Adrenal gland (tissue), 12 donors: ENCODE measurements around the gene GRM5. TPM values are rescaled to one million over a fixed set of nuclear protein-coding genes. Genes with fewer than 3 reads are reported as not detected.

Experiments
- DNase-seq, 7 donors: peaks; one replicate each; pipeline ENCODE4 v3.0.0-alpha.2; 2019 to 2020
- H3K27ac ChIP-seq, 5 donors: fragments of 200-600 bp; sonication (generic) in 4 of 5; 1 replicate in 3 of 5; 2 replicates in 2 of 5; pipeline versions ENCODE4 v1.5.1 to v1.8.0; 2016 to 2020; ENCODE audit warnings: mild to moderate bottlenecking in 1 of 5
- H3K27me3 ChIP-seq: fragments of 200-600 bp; 2 replicates; pipeline ENCODE4 v1.8.0; 2021
- H3K36me3 ChIP-seq, 2 donors: fragments of 200-600 bp; replicated peaks in 1 of 2; 1 replicate in 1 of 2; 2 replicates in 1 of 2; pipeline versions ENCODE4 v1.5.1 to v1.8.0; 2018 to 2022
- H3K4me1 ChIP-seq, 2 donors: fragments of 200-600 bp; replicated peaks in 1 of 2; 1 replicate in 1 of 2; 2 replicates in 1 of 2; pipeline versions ENCODE4 v1.5.1 to v1.8.0; 2018 to 2021
- H3K4me3 ChIP-seq, 4 donors: fragments of 200-600 bp; sonication (generic) in 3 of 4; one replicate each; pipeline ENCODE4 v1.5.1; 2016 to 2018
- H3K9me3 ChIP-seq, 3 donors: fragments of 200-600 bp; sonication (generic) in 1 of 3; replicated peaks in 1 of 3; 1 replicate in 2 of 3; 2 replicates in 1 of 3; pipeline versions ENCODE4 v1.5.1 to v1.8.0; 2016 to 2021
- POLR2A ChIP-seq, 2 donors: fragments of 450-650 bp; IDR thresholded peaks; one replicate each; pipeline ENCODE4 v1.6.1; 2017; ENCODE audit warnings: antibody characterized with exemption in 2 of 2, mild to moderate bottlenecking in 2 of 2, moderate library complexity in 1 of 2
- WGBS, 4 donors: extraction: QIAGEN DNeasy Blood & Tissue Kit in 2 of 4; methylation state at CpG; one replicate each; pipeline versions ENCODE4 v1.1.5 to v1.1.7; 2013 to 2017; 5-methylcytosine and 5-hydroxymethylcytosine counted together
- intact Hi-C, 2 donors: fragments of 100-400 bp; cut with DNase I; formaldehyde crosslinking; loops; one replicate each; pipeline versions ENCODE4 v1.14.1 to v1.15.0; 2022 to 2023
- polyA plus RNA-seq, 3 donors: library from polyadenylated mRNA; stranded (reverse); fragments of 200-250 nt in 2 of 3; fragments of 350-450 nt in 1 of 3; fragmentation: Illumina TruSeq in 1 of 3; extraction: RNeasy Lipid Tissue Mini Kit (QIAGEN cat#74804) in 1 of 3; gene quantifications; one replicate each; pipeline ENCODE4 v1.2.3, GENCODE V29; 2013 to 2014
- total RNA-seq, 9 donors: library from RNA; depleted of rRNA in 4 of 9; stranded (reverse); fragments of >200 nt in 4 of 9; fragments of 120-200 nt in 1 of 9; fragmentation: NEBNext Ultra II Directional in 1 of 9; extraction: Animal tissue kit (Norgen Biotek cat#: 25700) in 1 of 9; gene quantifications; one replicate each; pipeline versions ENCODE4 v1.1.0 to v1.2.4, GENCODE V29; 2013 to 2023
- TF ChIP-seq, protein P1 (sequence below), 6 experiments: fragments of 450-650 bp in 4 of 6; fragments of 200-600 bp in 2 of 6; sonication (generic) in 1 of 6; IDR thresholded peaks; 1 replicate in 5 of 6; 2 replicates in 1 of 6; pipeline versions ENCODE4 v1.5.1 to v1.8.0; 2016 to 2021; ENCODE audit warnings: antibody characterized with exemption in 6 of 6, mild to moderate bottlenecking in 2 of 6, moderate library complexity in 1 of 6
- donor health status: healthy with polysubstance abuse.
- donor health status: Bipolar disorder and iron deficiency.
- donor health status: DM: yes; HTN: yes; CAD: no.
- donor health status: DM: no; HTN: no; CAD: no.
- donor health status: DM: no; HTN: no; CAD: no.
- donor health status: DM: yes; HTN: yes; CAD: no.

The GRM5 gene
- total and polyA plus RNA-seq, 12 donors, result under 0.01 to 0.33 (median 0.17) TPM; not detected in 8

DNA sequence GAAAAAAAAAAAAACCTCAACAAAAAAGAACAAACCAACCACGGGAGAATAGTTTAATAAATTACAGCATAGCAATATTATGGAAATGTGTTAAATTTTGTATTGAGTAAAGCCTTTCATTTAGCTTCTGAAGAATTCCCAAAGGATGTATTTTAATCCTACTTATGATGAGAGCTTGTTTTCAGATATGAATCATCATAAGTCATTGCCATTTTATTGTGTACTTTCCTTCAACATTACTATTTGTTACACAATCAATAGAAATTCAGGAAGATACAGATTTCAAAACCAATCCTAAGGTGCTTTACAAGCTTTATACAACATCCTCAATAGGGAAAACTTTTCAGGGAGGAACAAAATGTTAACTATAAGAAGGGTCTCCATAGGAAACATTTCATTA lies 527.7 kb downstream of the GRM5 start:
- H3K4me3 ChIP-seq, result no peak overlapping the region
- intact Hi-C loops, result no loop called here
- no peaks in the 10 kb centered on the region for H3K36me3 ChIP-seq
- no peaks in the 10 kb centered on the region for H3K9me3 ChIP-seq
- no peaks in the 10 kb centered on the region for H3K4me1 ChIP-seq
- 63 to 88% (median 77%) methylated on average over 1 of the region's 1 CpG for WGBS, 4 donors
- peaks cover 5% of the 10 kb centered on the region for H3K27me3 ChIP-seq
- no peak for DNase-seq
- TF ChIP-seq, protein P1, sequence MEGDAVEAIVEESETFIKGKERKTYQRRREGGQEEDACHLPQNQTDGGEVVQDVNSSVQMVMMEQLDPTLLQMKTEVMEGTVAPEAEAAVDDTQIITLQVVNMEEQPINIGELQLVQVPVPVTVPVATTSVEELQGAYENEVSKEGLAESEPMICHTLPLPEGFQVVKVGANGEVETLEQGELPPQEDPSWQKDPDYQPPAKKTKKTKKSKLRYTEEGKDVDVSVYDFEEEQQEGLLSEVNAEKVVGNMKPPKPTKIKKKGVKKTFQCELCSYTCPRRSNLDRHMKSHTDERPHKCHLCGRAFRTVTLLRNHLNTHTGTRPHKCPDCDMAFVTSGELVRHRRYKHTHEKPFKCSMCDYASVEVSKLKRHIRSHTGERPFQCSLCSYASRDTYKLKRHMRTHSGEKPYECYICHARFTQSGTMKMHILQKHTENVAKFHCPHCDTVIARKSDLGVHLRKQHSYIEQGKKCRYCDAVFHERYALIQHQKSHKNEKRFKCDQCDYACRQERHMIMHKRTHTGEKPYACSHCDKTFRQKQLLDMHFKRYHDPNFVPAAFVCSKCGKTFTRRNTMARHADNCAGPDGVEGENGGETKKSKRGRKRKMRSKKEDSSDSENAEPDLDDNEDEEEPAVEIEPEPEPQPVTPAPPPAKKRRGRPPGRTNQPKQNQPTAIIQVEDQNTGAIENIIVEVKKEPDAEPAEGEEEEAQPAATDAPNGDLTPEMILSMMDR (IDR thresholded peaks at IDR 0.05), result no peak
- TF ChIP-seq POLR2A (IDR thresholded peaks at IDR 0.05), result no peak
- no peak overlapping the region for H3K27ac ChIP-seq

DNA sequence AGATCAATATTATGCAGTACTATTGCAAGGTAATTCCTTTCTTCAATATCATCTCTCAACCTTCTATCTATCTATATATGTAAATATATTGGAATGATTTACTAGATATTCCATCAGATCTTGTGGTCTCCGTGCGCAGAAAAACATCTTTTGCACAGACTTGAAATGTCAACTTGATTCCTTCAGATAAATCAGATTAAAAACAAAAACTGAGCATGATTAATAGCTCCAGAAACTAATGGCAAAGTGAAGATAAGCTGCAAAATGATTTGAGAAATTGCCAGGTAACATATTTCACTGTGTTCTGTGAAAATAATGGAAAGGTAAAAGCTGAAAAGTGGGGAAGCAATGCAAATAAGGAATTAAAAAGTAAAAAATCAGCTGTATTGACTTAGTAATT lies 528.2 kb downstream of the GRM5 start:
- 32 to 45% (median 41%) methylated on average over 2 of the region's 2 CpGs for WGBS, 4 donors
- peaks cover 5% of the 10 kb centered on the region for H3K27me3 ChIP-seq
- no peaks in the 10 kb centered on the region for H3K9me3 ChIP-seq
- no peak overlapping the region for H3K27ac ChIP-seq
- intact Hi-C loops, result no loop called here
- no peaks in the 10 kb centered on the region for H3K4me1 ChIP-seq
- no peak for DNase-seq
- no peak overlapping the region for H3K4me3 ChIP-seq
- no peak for TF ChIP-seq POLR2A (IDR thresholded peaks at IDR 0.05)
- TF ChIP-seq, protein P1 (IDR thresholded peaks at IDR 0.05), result no peak
- no peaks in the 10 kb centered on the region for H3K36me3 ChIP-seq

DNA sequence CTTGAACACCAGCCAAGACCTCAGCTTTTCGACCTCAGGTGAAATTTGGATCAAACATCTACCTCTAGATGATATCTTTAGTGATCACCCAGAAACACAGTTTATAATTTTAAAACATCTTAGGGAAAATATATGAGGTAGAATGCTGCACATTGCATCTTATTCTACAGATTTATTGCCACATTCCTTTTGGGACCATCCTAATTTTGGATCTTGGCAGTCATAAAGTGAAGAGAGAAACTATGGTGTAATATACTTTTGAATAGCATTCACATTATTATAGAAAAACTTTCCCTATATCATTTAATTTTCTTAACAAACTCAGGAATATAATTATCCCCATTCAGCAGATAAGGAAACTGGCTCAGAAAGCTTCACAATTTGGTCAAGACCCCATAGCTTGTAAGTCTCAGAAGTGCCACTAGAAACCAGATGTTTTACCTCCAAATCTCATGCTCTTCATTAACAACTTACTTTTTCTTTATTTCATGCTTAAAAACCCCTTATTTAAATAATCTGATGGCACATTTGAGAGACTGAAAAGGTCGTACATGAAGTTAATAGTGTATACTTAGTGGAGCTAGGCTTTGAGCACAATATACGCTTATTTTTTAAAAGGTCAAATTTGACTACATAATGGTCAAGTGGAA lies 529.0 kb downstream of the GRM5 start:
- H3K36me3 ChIP-seq, result no peaks in the 10 kb centered on the region
- H3K9me3 ChIP-seq, result no peaks in the 10 kb centered on the region
- no peaks in the 10 kb centered on the region for H3K4me1 ChIP-seq
- WGBS, 4 donors, result 75 to 91% (median 83%) methylated on average over 3 of the region's 3 CpGs
- H3K4me3 ChIP-seq, result no peak overlapping the region
- intact Hi-C loops, result no loop called here
- H3K27me3 ChIP-seq, result peaks cover 5% of the 10 kb centered on the region
- H3K27ac ChIP-seq, result no peak overlapping the region
- no peak for DNase-seq
- no peak for TF ChIP-seq POLR2A (IDR thresholded peaks at IDR 0.05)
- TF ChIP-seq, protein P1 (IDR thresholded peaks at IDR 0.05), result no peak

DNA sequence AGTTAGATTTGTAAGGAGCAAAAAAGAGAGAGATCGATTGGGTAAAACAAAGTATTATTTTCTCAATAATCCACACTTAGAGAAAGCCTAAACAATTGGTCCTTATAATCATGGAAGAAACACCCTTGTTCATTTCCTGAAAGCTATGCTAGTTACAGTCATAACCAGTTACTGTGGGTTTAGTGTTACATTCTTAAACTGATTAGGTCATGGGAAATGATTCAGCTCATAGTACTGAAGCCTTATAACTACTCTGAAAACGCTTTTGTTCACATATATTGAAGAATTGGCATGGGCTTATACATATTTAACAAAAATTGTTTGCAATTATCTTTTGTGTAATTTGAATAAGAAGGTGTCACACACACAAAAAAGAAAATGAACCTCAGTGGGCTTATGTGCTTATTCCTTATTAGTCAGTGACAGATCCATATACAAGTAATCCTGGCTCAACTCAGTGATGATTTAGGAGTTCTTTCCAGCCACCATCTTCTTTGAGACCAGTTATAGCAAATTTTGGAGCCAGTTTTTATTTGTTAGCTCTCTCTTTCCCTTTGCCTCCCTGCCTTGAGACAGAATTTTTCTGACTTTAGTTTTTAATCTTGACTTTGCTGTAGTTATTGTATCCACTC lies 529.8 kb downstream of the GRM5 start:
- no peak for DNase-seq
- no peak for TF ChIP-seq POLR2A (IDR thresholded peaks at IDR 0.05)
- TF ChIP-seq, protein P1 (IDR thresholded peaks at IDR 0.05), result no peak
- no peaks in the 10 kb centered on the region for H3K9me3 ChIP-seq
- H3K36me3 ChIP-seq, result no peaks in the 10 kb centered on the region
- intact Hi-C loops, result no loop called here
- peaks cover 5% of the 10 kb centered on the region for H3K27me3 ChIP-seq
- H3K4me3 ChIP-seq, result no peak overlapping the region
- no peak overlapping the region for H3K27ac ChIP-seq
- H3K4me1 ChIP-seq, result no peaks in the 10 kb centered on the region
- 62 to 69% (median 66%) methylated on average over 2 of the region's 2 CpGs for WGBS, 4 donors
